ENCODE measurements around the gene KIF7.
"Not testable (repeated sequence)": the region's sequence is repeated elsewhere in the genome, so short reads cannot be mapped to it uniquely, and the experiment has no call there.

KIF7 gene

GRCh38 chr15:89616228-89616627 lies 39.0 kb downstream of the KIF7 start:
- DNase-seq (ENCODE audit: low read depth in 2 of 2), result no peak

GRCh38 chr15:89615135-89615534 lies 40.1 kb downstream of the KIF7 start:
- no peak for DNase-seq (ENCODE audit: low read depth in 2 of 2)

GRCh38 chr15:89614164-89614563 lies 41.1 kb downstream of the KIF7 start:
- no peak for DNase-seq (ENCODE audit: low read depth in 2 of 2)

- no peak for DNase-seq (ENCODE audit: low read depth in 2 of 2)
Measured at GRCh38 chr15:89613031-89613430, 42.2 kb downstream of the KIF7 start.

GRCh38 chr15:89611317-89611716 lies 44.0 kb downstream of the KIF7 start:
- no peak for DNase-seq (ENCODE audit: low read depth in 2 of 2)

- DNase-seq (ENCODE audit: low read depth in 2 of 2), result no peak
Measured at GRCh38 chr15:89599021-89599420, 56.2 kb downstream of the KIF7 start.

- no peak for DNase-seq (ENCODE audit: low read depth in 2 of 2)
Measured at GRCh38 chr15:89593018-89593417, 62.2 kb downstream of the KIF7 start.

- no peak for DNase-seq (ENCODE audit: low read depth in 2 of 2)
Measured at GRCh38 chr15:89591834-89592233, 63.4 kb downstream of the KIF7 start.

GRCh38 chr15:89587955-89588354 lies 67.3 kb downstream of the KIF7 start:
- DNase-seq (ENCODE audit: low read depth in 2 of 2), result no peak

GRCh38 chr15:89586651-89587050 lies 68.6 kb downstream of the KIF7 start:
- DNase-seq (ENCODE audit: low read depth in 2 of 2), result no peak

GRCh38 chr15:89580747-89581146 lies 74.5 kb downstream of the KIF7 start:
- DNase-seq (ENCODE audit: low read depth in 2 of 2), result not testable (repeated sequence)

- DNase-seq (ENCODE audit: low read depth in 2 of 2), result no peak
Measured at GRCh38 chr15:89578146-89578545, 77.1 kb downstream of the KIF7 start.

All from stimulated activated CD8-positive, alpha-beta memory T cell treated with anti-CD3 and anti-CD28 coated beads, Interleukin-2, amount 100 ng/mL, for 48 hours (primary cell).